MM.1S (cell line): ENCODE results near the gene SRD5A2.

ENCODE experiments used
- DNase-seq: peaks from one replicate; pipeline ENCODE4 v3.0.0-alpha.2; 2015
- H2AFZ ChIP-seq: fragments of 300-600 bp; sonication (generic); 2 replicates; pipeline ENCODE4 v1.6.0; 2016; ENCODE audit warnings: antibody characterized with exemption, low read length
- H3F3A ChIP-seq: fragments of 300-600 bp; sonication (generic); 2 replicates; pipeline ENCODE4 v1.6.1; 2016; ENCODE audit warnings: mild to moderate bottlenecking, antibody characterized with exemption, low read length, moderate library complexity, mixed read lengths; ENCODE audit not compliant: insufficient read depth
- H3K27ac ChIP-seq: fragments of 300-600 bp; sonication (generic); 2 replicates; pipeline ENCODE4 v1.5.1; 2016; ENCODE audit warnings: mild to moderate bottlenecking, low read length
- H3K27me3 ChIP-seq: fragments of 300-600 bp; sonication (generic); replicated peaks from 2 replicates; pipeline ENCODE4 v1.6.0; 2016; ENCODE audit warnings: low read length; ENCODE audit not compliant: insufficient read depth
- H3K36me3 ChIP-seq: fragments of 300-600 bp; sonication (generic); replicated peaks from 2 replicates; pipeline ENCODE4 v1.6.1; 2016; ENCODE audit warnings: mild to moderate bottlenecking, low read length, mixed read lengths; ENCODE audit not compliant: insufficient read depth
- H3K4me1 ChIP-seq: fragments of 300-600 bp; sonication (generic); 2 replicates; pipeline ENCODE4 v1.6.1; 2016; ENCODE audit warnings: low read length, mixed read lengths
- H3K4me2 ChIP-seq: fragments of 300-600 bp; sonication (generic); 2 replicates; pipeline ENCODE4 v1.6.0; 2016; ENCODE audit warnings: low read depth, low read length
- H3K4me3 ChIP-seq: fragments of 300-600 bp; sonication (generic); 2 replicates; pipeline ENCODE4 v1.5.1; 2016; ENCODE audit warnings: low read length, mixed read lengths
- H3K79me2 ChIP-seq: fragments of 300-600 bp; sonication (generic); 2 replicates; pipeline ENCODE4 v1.6.1; 2016; ENCODE audit warnings: mixed run types, low read length, mixed read lengths
- H3K9ac ChIP-seq: fragments of 300-600 bp; sonication (generic); 2 replicates; pipeline ENCODE4 v1.6.1; 2016; ENCODE audit warnings: low read length, mixed read lengths
- H3K9me2 ChIP-seq: fragments of 300-600 bp; sonication (generic); replicated peaks from 2 replicates; pipeline ENCODE4 v1.6.1; 2016; ENCODE audit warnings: mild to moderate bottlenecking, low read length, mixed read lengths; ENCODE audit not compliant: insufficient read depth
- H3K9me3 ChIP-seq: fragments of 300-600 bp; sonication (generic); replicated peaks from 2 replicates; pipeline ENCODE4 v1.6.1; 2016; ENCODE audit warnings: mild to moderate bottlenecking, low read length, mixed read lengths; ENCODE audit not compliant: insufficient read depth
- H4K20me1 ChIP-seq: fragments of 300-600 bp; sonication (generic); 2 replicates; pipeline ENCODE4 v1.6.1; 2016; ENCODE audit warnings: mild to moderate bottlenecking, low read length, moderate library complexity, mixed read lengths; ENCODE audit not compliant: insufficient read depth
- EZH2 ChIP-seq: fragments of 300-600 bp; sonication (generic); optimal IDR thresholded peaks from 2 replicates; pipeline ENCODE3; 2017; ENCODE audit warnings: low read depth, mild to moderate bottlenecking, antibody characterized with exemption, low read length, mixed read lengths
- EZH2phosphoT487 ChIP-seq: fragments of 300-600 bp; sonication (generic); IDR thresholded peaks from 2 replicates; pipeline ENCODE4 v1.6.1; 2018; ENCODE audit warnings: antibody characterized with exemption, low read length
- TF ChIP-seq, protein P1 (sequence below): fragments of 300-600 bp; sonication (generic); IDR thresholded peaks from 2 replicates; pipeline ENCODE4 v1.5.1; 2016; ENCODE audit warnings: antibody characterized with exemption, low read length, mixed read lengths

SRD5A2 gene

DNA sequence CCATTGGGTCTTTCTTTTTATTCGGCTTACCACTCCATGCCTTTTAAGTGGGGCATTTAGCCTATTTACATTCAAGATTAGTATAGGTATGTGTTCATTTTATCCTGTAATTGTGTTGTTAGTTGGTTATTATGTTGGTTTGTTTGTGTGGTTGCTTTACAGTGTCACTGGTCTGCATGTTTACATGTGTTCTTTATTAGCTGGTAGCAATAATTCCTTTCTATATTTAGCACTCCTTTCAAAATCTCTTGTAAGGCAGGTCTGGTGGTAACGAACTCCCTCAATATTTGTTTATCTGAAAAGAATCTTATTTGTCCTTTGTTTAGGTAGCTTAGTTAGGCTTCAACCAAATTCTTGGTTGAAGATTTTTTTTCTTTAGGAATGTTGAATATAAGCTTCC, 97.5 kb downstream of the SRD5A2 start:
- no peak overlapping the region for H3K4me3 ChIP-seq
- H3K36me3 ChIP-seq, result no peaks in the 10 kb centered on the region
- H3K9ac ChIP-seq, result no peak overlapping the region
- no peaks in the 10 kb centered on the region for H3K4me1 ChIP-seq
- H3K79me2 ChIP-seq, result no peaks in the 10 kb centered on the region
- H3K27ac ChIP-seq, result no peak overlapping the region
- no peaks in the 10 kb centered on the region for H3K9me2 ChIP-seq
- H3K27me3 ChIP-seq, result no peaks in the 10 kb centered on the region
- no peak for DNase-seq
- no peaks in the 10 kb centered on the region for H3K9me3 ChIP-seq
- no peaks in the 10 kb centered on the region for H4K20me1 ChIP-seq
- no peaks in the 10 kb centered on the region for H3F3A ChIP-seq
- TF ChIP-seq EZH2phosphoT487 (no peak), EZH2 (no peak)
- TF ChIP-seq, protein P1, sequence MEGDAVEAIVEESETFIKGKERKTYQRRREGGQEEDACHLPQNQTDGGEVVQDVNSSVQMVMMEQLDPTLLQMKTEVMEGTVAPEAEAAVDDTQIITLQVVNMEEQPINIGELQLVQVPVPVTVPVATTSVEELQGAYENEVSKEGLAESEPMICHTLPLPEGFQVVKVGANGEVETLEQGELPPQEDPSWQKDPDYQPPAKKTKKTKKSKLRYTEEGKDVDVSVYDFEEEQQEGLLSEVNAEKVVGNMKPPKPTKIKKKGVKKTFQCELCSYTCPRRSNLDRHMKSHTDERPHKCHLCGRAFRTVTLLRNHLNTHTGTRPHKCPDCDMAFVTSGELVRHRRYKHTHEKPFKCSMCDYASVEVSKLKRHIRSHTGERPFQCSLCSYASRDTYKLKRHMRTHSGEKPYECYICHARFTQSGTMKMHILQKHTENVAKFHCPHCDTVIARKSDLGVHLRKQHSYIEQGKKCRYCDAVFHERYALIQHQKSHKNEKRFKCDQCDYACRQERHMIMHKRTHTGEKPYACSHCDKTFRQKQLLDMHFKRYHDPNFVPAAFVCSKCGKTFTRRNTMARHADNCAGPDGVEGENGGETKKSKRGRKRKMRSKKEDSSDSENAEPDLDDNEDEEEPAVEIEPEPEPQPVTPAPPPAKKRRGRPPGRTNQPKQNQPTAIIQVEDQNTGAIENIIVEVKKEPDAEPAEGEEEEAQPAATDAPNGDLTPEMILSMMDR, result no peak
- no peak overlapping the region for H2AFZ ChIP-seq
- no peak overlapping the region for H3K4me2 ChIP-seq

DNA sequence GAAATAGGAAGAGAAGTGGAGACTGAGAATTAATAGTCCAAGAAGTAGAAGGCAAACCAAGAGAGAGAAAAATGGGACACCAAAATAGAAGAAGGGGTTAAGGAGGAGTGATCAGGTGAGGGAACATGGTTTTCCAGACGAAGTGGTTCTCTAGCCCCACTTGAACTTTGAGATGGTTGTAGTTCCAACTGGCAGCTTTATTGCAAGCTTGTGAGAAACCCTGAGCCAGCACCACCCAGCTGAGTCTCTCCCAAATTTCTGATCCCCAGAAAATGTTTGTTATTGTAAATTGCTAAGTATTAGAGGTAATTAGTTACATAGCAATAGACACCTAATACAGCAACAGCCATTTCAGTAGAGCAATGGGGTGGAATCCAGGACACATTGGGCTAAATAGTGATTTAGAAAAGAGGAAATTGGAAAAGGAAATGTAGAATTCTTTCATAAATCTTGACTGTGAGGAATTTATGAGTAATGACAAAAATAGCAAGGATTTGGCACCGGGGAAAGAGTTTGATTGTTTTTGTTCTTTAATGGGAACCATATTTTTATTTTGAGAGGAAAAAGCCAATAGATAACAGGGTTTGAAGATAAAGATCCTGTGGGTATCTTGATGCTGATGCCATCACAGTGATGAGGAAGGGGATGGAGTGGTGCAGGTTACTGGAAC, 104.1 kb downstream of the SRD5A2 start:
- Histone ChIP-seq H3K36me3 (no peaks in the 10 kb centered on the region), H2AFZ (no peak overlapping the region), H3K27ac (no peak overlapping the region), H3K4me1 (no peaks in the 10 kb centered on the region), H3K9ac (no peak overlapping the region), H3K79me2 (no peaks in the 10 kb centered on the region), H3K27me3 (no peaks in the 10 kb centered on the region), H3F3A (no peaks in the 10 kb centered on the region), H3K4me2 (no peak overlapping the region), H3K9me2 (no peaks in the 10 kb centered on the region), H4K20me1 (no peaks in the 10 kb centered on the region), H3K4me3 (no peak overlapping the region), H3K9me3 (no peaks in the 10 kb centered on the region)
- TF ChIP-seq EZH2 (no peak), EZH2phosphoT487 (no peak)
- TF ChIP-seq, protein P1, result no peak
- no peak for DNase-seq

DNA sequence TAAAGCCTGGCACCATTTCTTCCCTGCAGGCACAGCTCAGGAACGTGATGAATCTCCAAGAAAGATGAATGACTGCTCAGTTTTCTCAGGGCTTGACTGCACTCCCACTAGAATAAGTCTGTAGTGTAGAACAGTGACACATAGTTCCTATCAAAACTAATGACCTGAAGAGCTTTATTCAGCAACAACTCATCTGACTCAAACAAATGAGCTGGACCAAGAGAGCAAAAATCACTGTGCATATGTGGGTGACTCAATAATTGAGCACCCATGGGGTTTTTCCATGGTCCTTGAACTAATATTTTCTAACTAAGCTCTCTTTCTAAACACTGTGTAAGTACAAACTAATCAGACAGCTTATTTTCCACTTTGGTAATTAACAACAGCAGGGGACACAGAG, 105.0 kb downstream of the SRD5A2 start:
- no peaks in the 10 kb centered on the region for H3K27me3 ChIP-seq
- H2AFZ ChIP-seq, result no peak overlapping the region
- no peaks in the 10 kb centered on the region for H3K36me3 ChIP-seq
- H3K9ac ChIP-seq, result no peak overlapping the region
- no peaks in the 10 kb centered on the region for H4K20me1 ChIP-seq
- DNase-seq, result no peak
- TF ChIP-seq, protein P1, result no peak
- TF ChIP-seq EZH2 (no peak), EZH2phosphoT487 (no peak)
- no peaks in the 10 kb centered on the region for H3K79me2 ChIP-seq
- H3K4me3 ChIP-seq, result no peak overlapping the region
- no peak overlapping the region for H3K4me2 ChIP-seq
- H3K4me1 ChIP-seq, result no peaks in the 10 kb centered on the region
- no peaks in the 10 kb centered on the region for H3F3A ChIP-seq
- H3K9me2 ChIP-seq, result no peaks in the 10 kb centered on the region
- H3K27ac ChIP-seq, result no peak overlapping the region
- no peaks in the 10 kb centered on the region for H3K9me3 ChIP-seq
